PC-9 (cell line): Measurements from ENCODE around the gene CDK2AP2. TPM values are rescaled to one million over a fixed set of nuclear protein-coding genes. Genes with fewer than 3 reads are reported as not detected.

Source experiments
- BruUV-seq: library from RNA; stranded (reverse); fragments of 400-500 nt; replicated peaks from 2 replicates; lab custom pipeline; 2021; lab: Mats Ljungman, UMichigan
- CTCF ChIA-PET: fragments of 300-600 bp; sonication (Branson Sonifier 250); formaldehyde crosslinking; loops from one replicate; lab custom pipeline; 2022; ENCODE audit warnings: antibody characterized with exemption; lab: Charles Lee
- POLR2A ChIA-PET: fragments of 300-600 bp; sonication (Branson Sonifier 250); formaldehyde crosslinking; loops from one replicate; lab custom pipeline; 2022; ENCODE audit warnings: antibody characterized with exemption; ENCODE audit not compliant: unreplicated experiment; lab: Charles Lee
- DNase-seq, 2 experiments: peaks; one replicate each; pipeline versions ENCODE4 v3.0.0 to v3.0.0-alpha.2; 2015 to 2022; ENCODE audit warnings: mixed read lengths in 1 of 2
- H2AFZ ChIP-seq: fragments of 200-600 bp; sonication (generic); 2 replicates; pipeline ENCODE4 v1.8.1; 2017; ENCODE audit warnings: antibody characterized with exemption
- H3F3A ChIP-seq: fragments of 200-600 bp; sonication (generic); 2 replicates; pipeline ENCODE4 v1.8.1; 2017; ENCODE audit warnings: antibody characterized with exemption, mild to moderate bottlenecking, low read depth; ENCODE audit not compliant: insufficient read depth
- H3K27ac ChIP-seq: fragments of 200-600 bp; sonication (generic); 2 replicates; pipeline ENCODE4 v1.6.1; 2016; ENCODE audit warnings: mixed run types
- H3K27me3 ChIP-seq: fragments of 200-600 bp; sonication (generic); 2 replicates; pipeline ENCODE4 v1.6.1; 2016; ENCODE audit warnings: low read depth, mixed run types; ENCODE audit not compliant: insufficient read depth
- H3K36me3 ChIP-seq: fragments of 200-600 bp; sonication (generic); 2 replicates; pipeline ENCODE4 v1.6.1; 2016; ENCODE audit warnings: low read depth, mixed run types
- H3K4me1 ChIP-seq: fragments of 200-600 bp; sonication (generic); replicated peaks from 2 replicates; pipeline ENCODE4 v1.6.1; 2016; ENCODE audit warnings: mixed run types; ENCODE audit not compliant: insufficient read depth
- H3K4me2 ChIP-seq: fragments of 200-600 bp; sonication (generic); 2 replicates; pipeline ENCODE4 v1.6.1; 2017; ENCODE audit warnings: mixed run types
- H3K4me3 ChIP-seq: fragments of 200-600 bp; sonication (generic); 2 replicates; pipeline ENCODE4 v1.6.1; 2016; ENCODE audit warnings: mixed run types
- H3K79me2 ChIP-seq: fragments of 200-600 bp; sonication (generic); 2 replicates; pipeline ENCODE4 v1.6.1; 2017; ENCODE audit warnings: low read depth, mixed run types
- H3K9me2 ChIP-seq: fragments of 200-600 bp; sonication (generic); 2 replicates; pipeline ENCODE4 v1.8.1; 2017; ENCODE audit warnings: mild to moderate bottlenecking; ENCODE audit not compliant: insufficient read depth
- H3K9me3 ChIP-seq: fragments of 200-600 bp; sonication (generic); 2 replicates; pipeline ENCODE4 v1.8.1; 2016; ENCODE audit warnings: low read depth; ENCODE audit not compliant: insufficient read depth
- H4K20me1 ChIP-seq: fragments of 200-600 bp; sonication (generic); 2 replicates; pipeline ENCODE4 v1.8.1; 2017; ENCODE audit not compliant: insufficient read depth
- CTCF ChIP-seq: fragments of 200-600 bp; sonication (generic); conservative IDR thresholded peaks from 2 replicates; pipeline ENCODE4 v1.6.1; 2017; ENCODE audit warnings: mixed run types, antibody characterized with exemption, mild to moderate bottlenecking, moderate library complexity
- EZH2 ChIP-seq: fragments of 200-600 bp; sonication (generic); IDR thresholded peaks from 2 replicates; pipeline ENCODE4 v1.8.0; 2017; ENCODE audit warnings: antibody characterized with exemption, low read depth
- intact Hi-C: fragments of 100-400 bp; cut with micrococcal nuclease; formaldehyde crosslinking; loops from one replicate; pipeline ENCODE4 v1.10.0; 2022; ENCODE audit not compliant: unreplicated experiment
- total RNA-seq: library from RNA; stranded (reverse); gene quantifications from 2 replicates; pipeline ENCODE4 v1.2.3, GENCODE V29; 2021

The CDK2AP2 gene
- total RNA-seq, 1 experiment from 2014 or later, result 80.0 TPM

GRCh38 chr11:67484847-67485311, 23.1 kb downstream of the CDK2AP2 start:
- no peak overlapping the region for H3K27ac ChIP-seq
- H3K27me3 ChIP-seq, result no peaks in the 10 kb centered on the region
- no TSS peak for BruUV-seq
- H3K4me1 ChIP-seq, result peaks cover 17% of the 10 kb centered on the region
- H3F3A ChIP-seq, result peaks cover 26% of the 10 kb centered on the region; the same call in 1 of the 2 replicates
- peak in 1 of 2 experiments; percentile 28 for DNase-seq
- no peaks in the 10 kb centered on the region for H3K9me3 ChIP-seq
- no peak overlapping the region for H2AFZ ChIP-seq
- intact Hi-C loops, result no loop called here
- no peak overlapping the region for H3K4me3 ChIP-seq
- TF ChIP-seq EZH2, result no peak
- TF ChIP-seq CTCF, result no peak
- ChIA-PET CTCF (no interaction called here), POLR2A (no interaction called here)
- H3K4me2 ChIP-seq, result no peak overlapping the region
- H3K79me2 ChIP-seq, result peaks cover 21% of the 10 kb centered on the region
- no peaks in the 10 kb centered on the region for H4K20me1 ChIP-seq
- H3K9me2 ChIP-seq, result no peaks in the 10 kb centered on the region
- H3K36me3 ChIP-seq, result no peaks in the 10 kb centered on the region

- Histone ChIP-seq H2AFZ (no peak overlapping the region), H3K79me2 (peaks cover 21% of the 10 kb centered on the region), H3K36me3 (no peaks in the 10 kb centered on the region), H3K9me2 (no peaks in the 10 kb centered on the region), H3K27ac (no peak overlapping the region), H4K20me1 (no peaks in the 10 kb centered on the region), H3K9me3 (no peaks in the 10 kb centered on the region), H3K4me2 (peak overlapping the region; percentile 86), H3K27me3 (no peaks in the 10 kb centered on the region), H3K4me1 (peaks cover 17% of the 10 kb centered on the region), H3F3A (peaks cover 25% of the 10 kb centered on the region), H3K4me3 (peak overlapping the region; percentile 61)
- ChIA-PET POLR2A (no interaction called here), CTCF (no interaction called here)
- no peak for TF ChIP-seq EZH2
- TF ChIP-seq CTCF, result no peak
- BruUV-seq, result no TSS peak
- intact Hi-C loops, result loop anchor here (2.0 kb wide), 1 partner anchor 23 kb away; no protein-coding TSS in a partner anchor
- peak in 1 of 2 experiments; percentile 32 for DNase-seq
Measured at GRCh38 chr11:67483831-67484665, 23.9 kb downstream of the CDK2AP2 start.

- Histone ChIP-seq H3K27me3 (no peaks in the 10 kb centered on the region), H3K4me2 (peak within 1 kb of the TSS; percentile 86), H3K79me2 (peaks cover 21% of the 10 kb centered on the region), H3F3A (peaks cover 25% of the 10 kb centered on the region), H2AFZ (peak within 1 kb of the TSS; percentile 88), H3K4me1 (peaks cover 17% of the 10 kb centered on the region), H3K9me3 (no peaks in the 10 kb centered on the region), H3K27ac (peak within 1 kb of the TSS; percentile 34), H3K4me3 (peak within 1 kb of the TSS; percentile 61), H3K9me2 (no peaks in the 10 kb centered on the region), H3K36me3 (no peaks in the 10 kb centered on the region), H4K20me1 (no peaks in the 10 kb centered on the region)
- TSS peak; percentile 41 for BruUV-seq
- intact Hi-C loops, result loop anchor here (1.0 to 2.0 kb wide), 2 partner anchors 14 to 24 kb away; partner anchors contain the start of gene TMEM134
- CTCF ChIA-PET, result no interaction called here
- DNase-seq, result peak; percentile 96 to 98
- TF ChIP-seq EZH2, result no peak
- peak; percentile 34; the same call in 1 of the 2 replicates for TF ChIP-seq CTCF
- POLR2A ChIA-PET, result interaction anchor here (0.5 to 1.0 kb wide), 7 partner anchors 16 to 323 kb away, joined by 3 to 16 read pairs (median 4); partner anchors contain the start of gene PPP1CA
Measured at GRCh38 chr11:67482827-67483798, 24.8 kb downstream of the CDK2AP2 start, which contains the start of gene AIP. Gene AIP (plus strand): TSS chr11:67483026. CDS start chr11:67483159, 133 bp downstream.
